ENCODE measurements around the gene GLYAT.

GLYAT gene

DNA sequence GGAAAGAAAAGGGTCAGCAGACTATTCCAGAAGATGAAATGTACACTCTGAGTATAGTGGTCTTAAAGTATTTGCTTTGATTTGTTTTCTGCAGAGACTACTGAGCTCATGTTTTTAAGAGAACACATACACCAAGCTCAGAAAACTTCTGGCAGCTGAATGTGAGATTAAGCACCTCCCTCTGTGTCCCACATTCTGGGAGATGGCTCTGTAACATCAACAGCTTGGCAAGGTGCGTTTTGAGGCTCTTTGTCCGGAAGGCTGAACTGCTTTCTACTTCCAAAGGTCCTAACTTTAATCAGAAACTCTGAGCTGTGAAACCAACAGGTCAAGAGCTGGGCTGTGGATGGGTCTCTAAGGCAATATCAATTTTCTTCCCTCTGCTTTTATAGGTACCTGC lies 36.4 kb upstream of the GLYAT start:
- Histone ChIP-seq H4K20me1 (ENCODE audit: insufficient read depth, low read length) (no peaks in the 10 kb centered on the region), H3K27ac (ENCODE audit: low read length) (no peak overlapping the region), H3K27me3 (ENCODE audit: insufficient read depth, low read length, poor library complexity) (no peaks in the 10 kb centered on the region), H3K9me3 (ENCODE audit: insufficient read depth, low read length, severe bottlenecking) (no peaks in the 10 kb centered on the region), H3K79me2 (ENCODE audit: insufficient read depth, low read length) (no peaks in the 10 kb centered on the region), H3K9ac (ENCODE audit: low read depth, low read length) (no peak overlapping the region), H3K4me3 (ENCODE audit: low read depth in 1 of 2, low read length in 2 of 2) (no peak overlapping the region), H3K4me1 (ENCODE audit: insufficient read depth, low read length) (no peaks in the 10 kb centered on the region), H3K4me2 (ENCODE audit: insufficient read depth, low read length) (no peak overlapping the region), H2AFZ (ENCODE audit: low read depth, low read length) (no peak overlapping the region), H3K36me3 (ENCODE audit: insufficient read depth, low read length) (no peaks in the 10 kb centered on the region)
- DNase-seq (no peak), ATAC-seq (ENCODE audit: insufficient read depth, low read depth) (no peak)
- TF ChIP-seq EZH2 (IDR thresholded peaks at IDR 0.05; ENCODE audit: borderline replicate concordance, low read depth, low read length, severe bottlenecking), result no peak
- TF ChIP-seq, protein P1, sequence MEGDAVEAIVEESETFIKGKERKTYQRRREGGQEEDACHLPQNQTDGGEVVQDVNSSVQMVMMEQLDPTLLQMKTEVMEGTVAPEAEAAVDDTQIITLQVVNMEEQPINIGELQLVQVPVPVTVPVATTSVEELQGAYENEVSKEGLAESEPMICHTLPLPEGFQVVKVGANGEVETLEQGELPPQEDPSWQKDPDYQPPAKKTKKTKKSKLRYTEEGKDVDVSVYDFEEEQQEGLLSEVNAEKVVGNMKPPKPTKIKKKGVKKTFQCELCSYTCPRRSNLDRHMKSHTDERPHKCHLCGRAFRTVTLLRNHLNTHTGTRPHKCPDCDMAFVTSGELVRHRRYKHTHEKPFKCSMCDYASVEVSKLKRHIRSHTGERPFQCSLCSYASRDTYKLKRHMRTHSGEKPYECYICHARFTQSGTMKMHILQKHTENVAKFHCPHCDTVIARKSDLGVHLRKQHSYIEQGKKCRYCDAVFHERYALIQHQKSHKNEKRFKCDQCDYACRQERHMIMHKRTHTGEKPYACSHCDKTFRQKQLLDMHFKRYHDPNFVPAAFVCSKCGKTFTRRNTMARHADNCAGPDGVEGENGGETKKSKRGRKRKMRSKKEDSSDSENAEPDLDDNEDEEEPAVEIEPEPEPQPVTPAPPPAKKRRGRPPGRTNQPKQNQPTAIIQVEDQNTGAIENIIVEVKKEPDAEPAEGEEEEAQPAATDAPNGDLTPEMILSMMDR (IDR thresholded peaks at IDR 0.05; ENCODE audit: borderline replicate concordance, extremely low read depth, low read length, poor library complexity, severe bottlenecking), result no peak

DNA sequence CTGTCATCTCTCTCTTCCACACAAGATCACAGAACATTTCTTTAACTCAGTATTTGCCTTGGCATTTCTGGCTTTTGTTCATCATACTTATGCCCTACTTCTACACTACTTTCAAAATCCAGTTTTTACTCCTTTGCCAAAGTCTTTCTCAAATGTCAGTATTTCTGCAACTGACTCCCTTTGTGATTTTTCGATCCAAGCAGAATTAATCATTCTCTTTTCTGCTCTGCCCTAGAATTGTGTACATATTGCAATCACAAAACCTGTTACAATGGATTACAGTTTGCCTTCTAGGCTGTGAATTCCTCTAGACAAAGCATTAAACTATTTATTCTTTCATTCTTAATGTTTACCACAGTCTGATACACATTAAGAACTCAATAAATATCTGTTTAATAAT lies 33.3 kb upstream of the GLYAT start:
- Histone ChIP-seq H3K4me1 (ENCODE audit: insufficient read depth, low read length) (no peaks in the 10 kb centered on the region), H3K27ac (ENCODE audit: low read length) (no peak overlapping the region), H3K9ac (ENCODE audit: low read depth, low read length) (no peak overlapping the region), H3K4me2 (ENCODE audit: insufficient read depth, low read length) (no peak overlapping the region), H2AFZ (ENCODE audit: low read depth, low read length) (no peak overlapping the region), H3K27me3 (ENCODE audit: insufficient read depth, low read length, poor library complexity) (no peaks in the 10 kb centered on the region), H3K4me3 (ENCODE audit: low read depth in 1 of 2, low read length in 2 of 2) (no peak overlapping the region), H3K79me2 (ENCODE audit: insufficient read depth, low read length) (no peaks in the 10 kb centered on the region), H4K20me1 (ENCODE audit: insufficient read depth, low read length) (no peaks in the 10 kb centered on the region), H3K9me3 (ENCODE audit: insufficient read depth, low read length, severe bottlenecking) (no peaks in the 10 kb centered on the region), H3K36me3 (ENCODE audit: insufficient read depth, low read length) (no peaks in the 10 kb centered on the region)
- DNase-seq (no peak), ATAC-seq (ENCODE audit: insufficient read depth, low read depth) (no peak)
- TF ChIP-seq, protein P1 (IDR thresholded peaks at IDR 0.05; ENCODE audit: borderline replicate concordance, extremely low read depth, low read length, poor library complexity, severe bottlenecking), result no peak
- TF ChIP-seq EZH2 (IDR thresholded peaks at IDR 0.05; ENCODE audit: borderline replicate concordance, low read depth, low read length, severe bottlenecking), result no peak

DNA sequence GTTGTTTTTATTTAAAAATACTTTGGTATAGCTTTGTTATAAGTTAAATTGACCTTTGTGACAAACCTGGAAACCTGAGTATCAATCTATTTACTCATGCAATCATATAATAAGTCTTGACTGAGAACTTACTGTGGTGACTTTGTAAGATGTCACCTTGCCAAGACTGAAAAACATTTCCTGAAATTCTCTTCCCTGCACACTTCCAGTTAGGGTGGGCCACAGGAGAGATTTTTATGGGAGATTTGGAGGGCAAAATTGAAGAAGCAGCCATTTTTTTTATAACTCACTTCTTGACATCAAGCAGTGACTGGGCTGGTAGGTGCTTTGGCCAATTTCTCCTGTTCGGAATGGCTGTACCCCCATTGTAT lies 31.4 kb upstream of the GLYAT start:
- no peaks in the 10 kb centered on the region for H4K20me1 ChIP-seq (ENCODE audit: insufficient read depth, low read length)
- H2AFZ ChIP-seq (ENCODE audit: low read depth, low read length), result no peak overlapping the region
- no peaks in the 10 kb centered on the region for H3K4me1 ChIP-seq (ENCODE audit: insufficient read depth, low read length)
- no peaks in the 10 kb centered on the region for H3K79me2 ChIP-seq (ENCODE audit: insufficient read depth, low read length)
- no peak overlapping the region for H3K4me2 ChIP-seq (ENCODE audit: insufficient read depth, low read length)
- no peaks in the 10 kb centered on the region for H3K36me3 ChIP-seq (ENCODE audit: insufficient read depth, low read length)
- DNase-seq (no peak), ATAC-seq (ENCODE audit: insufficient read depth, low read depth) (no peak)
- H3K9ac ChIP-seq (ENCODE audit: low read depth, low read length), result no peak overlapping the region
- H3K27ac ChIP-seq (ENCODE audit: low read length), result no peak overlapping the region
- no peak overlapping the region for H3K4me3 ChIP-seq (ENCODE audit: low read depth in 1 of 2, low read length in 2 of 2)
- H3K9me3 ChIP-seq (ENCODE audit: insufficient read depth, low read length, severe bottlenecking), result no peaks in the 10 kb centered on the region
- no peak for TF ChIP-seq EZH2 (IDR thresholded peaks at IDR 0.05; ENCODE audit: borderline replicate concordance, low read depth, low read length, severe bottlenecking)
- TF ChIP-seq, protein P1 (IDR thresholded peaks at IDR 0.05; ENCODE audit: borderline replicate concordance, extremely low read depth, low read length, poor library complexity, severe bottlenecking), result no peak
- H3K27me3 ChIP-seq (ENCODE audit: insufficient read depth, low read length, poor library complexity), result no peaks in the 10 kb centered on the region
